K562 (cell line): Measurements from ENCODE around the gene KCNC3. TPM values are rescaled to one million over a fixed set of nuclear protein-coding genes. Genes with fewer than 3 reads are reported as not detected.
A peak's percentile ranks its signal among the peaks of the same experiment; 100 is the strongest.

ENCODE experiments used
- ATAC-seq: fragments of 200-7000 bp; cut with Tn5 transposase; 3 replicates; pipeline ENCODE4 v1.9.1; 2020; ENCODE audit warnings: moderate library complexity
- BruUV-seq: library from RNA; stranded (reverse); fragments of 400-500 nt; replicated peaks from 2 replicates; lab custom pipeline; 2021; lab: Mats Ljungman, UMichigan
- CTCF ChIA-PET: fragments of 300-600 bp; formaldehyde crosslinking; extraction: SDS; loops from one replicate; lab custom pipeline; 2021; ENCODE audit warnings: low intra/inter-chr PET ratio; lab: Yijun Ruan, JAX
- POLR2A ChIA-PET: fragments of 300-600, 350-650 bp; sonication (Branson Sonifier 250); formaldehyde crosslinking; extraction: SDS; loops from one replicate; lab custom pipeline; 2021; ENCODE audit warnings: antibody characterized with exemption, inconsistent platforms; lab: Yijun Ruan, JAX
- DNase-seq, 4 experiments: peaks; one replicate each; pipeline versions ENCODE4 v3.0.0 to v3.0.0-alpha.2; 2011 to 2018; ENCODE audit warnings: low spot score in 3 of 4, mixed read lengths in 3 of 4; ENCODE audit errors: extremely low read depth in 1 of 4
- FAIRE-seq: peaks from 2 replicates; lab custom pipeline; 2011; peaks lifted over from hg19 to GRCh38; lab: Jason Lieb, UNC
- H2AFZ ChIP-seq: 2 replicates; pipeline ENCODE4 v1.6.0; 2011; ENCODE audit warnings: low read depth, low read length, control low read depth, inconsistent platforms
- H3K27ac ChIP-seq: fragments of 200-600 bp; 3 replicates; pipeline ENCODE4 v1.8.0; 2011; ENCODE audit warnings: low read depth, mild to moderate bottlenecking, control low read depth, inconsistent platforms, low read length, moderate library complexity, mixed read lengths; ENCODE audit errors: extremely low read depth
- H3K27me3 ChIP-seq, 2 experiments: fragments of 300-600 bp in 1 of 2; 2 replicates in 1 of 2; 3 replicates in 1 of 2; pipeline versions ENCODE4 v1.6.0 to v1.8.0; 2011; ENCODE audit warnings: inconsistent platforms in 2 of 2, low read length in 2 of 2, mild to moderate bottlenecking in 1 of 2, mixed read lengths in 1 of 2, moderate library complexity in 1 of 2; ENCODE audit not compliant: control insufficient read depth in 2 of 2, insufficient read depth in 2 of 2
- H3K36me3 ChIP-seq: fragments of 300-600 bp; 3 replicates; pipeline ENCODE4 v1.8.0; 2011; ENCODE audit warnings: mild to moderate bottlenecking, low read length, inconsistent platforms; ENCODE audit not compliant: control insufficient read depth, insufficient read depth
- H3K4me1 ChIP-seq, 2 experiments: fragments of 200-600 bp in 1 of 2; replicated peaks in 1 of 2; 2 replicates in 1 of 2; 3 replicates in 1 of 2; pipeline versions ENCODE4 v1.5.1 to v1.8.0; 2011; ENCODE audit warnings: inconsistent platforms in 2 of 2, low read length in 2 of 2, mild to moderate bottlenecking in 1 of 2, mixed read lengths in 1 of 2, moderate library complexity in 1 of 2; ENCODE audit not compliant: control insufficient read depth in 2 of 2, insufficient read depth in 2 of 2
- H3K4me2 ChIP-seq: 2 replicates; pipeline ENCODE4 v1.6.1; 2011; ENCODE audit warnings: low read length, control low read depth, inconsistent platforms, mixed read lengths; ENCODE audit not compliant: insufficient read depth
- H3K4me3 ChIP-seq: fragments of 200-600 bp; sonication (generic), shearing (Covaris generic); 2 replicates; pipeline ENCODE4 v1.5.1; 2016; ENCODE audit warnings: control low read depth, inconsistent platforms
- H3K79me2 ChIP-seq: fragments of 200-600 bp; 3 replicates; pipeline ENCODE4 v1.8.0; 2011; ENCODE audit warnings: low read length, inconsistent platforms; ENCODE audit not compliant: control insufficient read depth, insufficient read depth
- H3K9ac ChIP-seq, 2 experiments: 2 replicates each; pipeline versions ENCODE4 v1.6.0 to v1.6.1; 2011; ENCODE audit warnings: low read depth in 2 of 2, low read length in 2 of 2, control low read depth in 1 of 2, inconsistent platforms in 1 of 2, mild to moderate bottlenecking in 1 of 2, mixed read lengths in 1 of 2; ENCODE audit not compliant: insufficient read depth in 1 of 2
- H3K9me1 ChIP-seq: one replicate; pipeline ENCODE4 v1.6.0; 2011; ENCODE audit warnings: inconsistent platforms, mild to moderate bottlenecking, low read length, moderate library complexity; ENCODE audit not compliant: control insufficient read depth, insufficient read depth
- H3K9me3 ChIP-seq: replicated peaks from 2 replicates; pipeline ENCODE4 v1.5.1; 2011; ENCODE audit warnings: low read depth, low read length, inconsistent platforms; ENCODE audit not compliant: control insufficient read depth, insufficient read depth
- H4K20me1 ChIP-seq: replicated peaks from 2 replicates; pipeline ENCODE4 v1.6.1; 2011; ENCODE audit warnings: low read length, inconsistent platforms, mixed read lengths; ENCODE audit not compliant: control insufficient read depth, insufficient read depth
- CBX3 ChIP-seq, 2 experiments: IDR thresholded peaks; 1 replicate in 1 of 2; 2 replicates in 1 of 2; pipeline ENCODE4 v1.6.1; 2012; ENCODE audit warnings: inconsistent platforms in 2 of 2, low read length in 2 of 2, borderline replicate concordance in 1 of 2, control low read depth in 1 of 2
- CSDE1 ChIP-seq, 2 experiments: fragments of 450-650 bp; IDR thresholded peaks; 2 replicates each; pipeline ENCODE4 v1.6.1; 2016; ENCODE audit warnings: mild to moderate bottlenecking in 1 of 2
- DIDO1 ChIP-seq: fragments of 450-650 bp; IDR thresholded peaks from 2 replicates; pipeline ENCODE4 v1.6.1; 2016; ENCODE audit warnings: low read depth, missing biosample characterization, missing genetic modification characterization
- E2F3 ChIP-seq: fragments of 250-450 bp; sonication (Bioruptor Pico); IDR thresholded peaks from 2 replicates; pipeline ENCODE4 v1.4.0; 2020; ENCODE audit warnings: mild to moderate bottlenecking
- KDM5B ChIP-seq: fragments of 200-600 bp; sonication (generic); IDR thresholded peaks from 2 replicates; pipeline ENCODE4 v1.6.1; 2012; ENCODE audit warnings: low read depth, mild to moderate bottlenecking, moderate library complexity, low read length, control low read depth, inconsistent platforms; ENCODE audit not compliant: insufficient replicate concordance
- KHSRP ChIP-seq: fragments of 450-650 bp; IDR thresholded peaks from 2 replicates; pipeline ENCODE4 v1.6.1; 2017
- LCOR ChIP-seq: sonication (generic); formaldehyde crosslinking; IDR thresholded peaks from 2 replicates; pipeline ENCODE4 v1.8.0; 2022; ENCODE audit warnings: mild to moderate bottlenecking, missing genetic modification reagents
- MCM5 ChIP-seq: fragments of 450-650 bp; IDR thresholded peaks from 2 replicates; pipeline ENCODE4 v1.6.1; 2016; ENCODE audit warnings: low read depth
- POLR2AphosphoS2 ChIP-seq: IDR thresholded peaks from 2 replicates; pipeline ENCODE4 v1.6.1; 2012; ENCODE audit warnings: low read length, improper control_type of control experiment
- SMARCA5 ChIP-seq: fragments of 450-650 bp; IDR thresholded peaks from 2 replicates; pipeline ENCODE4 v1.6.1; 2016
- SP1 ChIP-seq: sonication (generic); formaldehyde crosslinking; IDR thresholded peaks from 2 replicates; pipeline ENCODE4 v1.8.1; 2022; ENCODE audit warnings: mild to moderate bottlenecking, missing genetic modification reagents
- THRAP3 ChIP-seq: fragments of 450-650 bp; IDR thresholded peaks from 2 replicates; pipeline ENCODE4 v1.6.1; 2016; ENCODE audit warnings: mild to moderate bottlenecking, inconsistent platforms, borderline replicate concordance
- WGBS: fragments of 100-300 bp; shearing (Covaris generic); methylation state at CpG from one replicate; pipeline ENCODE4 v1.1.6; 2016; ENCODE audit warnings: low coverage, mixed read lengths; ENCODE audit not compliant: insufficient coverage; ENCODE audit errors: missing lambda C conversion rate; 5-methylcytosine and 5-hydroxymethylcytosine counted together
- in situ Hi-C: fragments of 300-500 bp; cut with MboI; formaldehyde crosslinking; loops from 4 replicates; pipeline ENCODE4 v1.15.0; 2018; ENCODE audit warnings: inconsistent platforms, mixed read lengths
- intact Hi-C: fragments of 100-400 bp; cut with micrococcal nuclease; formaldehyde crosslinking; loops from 2 replicates; pipeline ENCODE4 v1.14.2; 2022
- polyA plus RNA-seq, 8 experiments: library from polyadenylated mRNA; depleted of rRNA in 4 of 8; stranded (reverse) in 5 of 8; unstranded in 3 of 8; fragments of >200 nt; fragmentation: Nextera tagmentation in 2 of 8; fragmentation: Illumina TruSeq in 1 of 8; extraction: Ambion mirVana in 2 of 8; extraction: Trizol in 1 of 8; gene quantifications; 2 replicates each; pipeline versions ENCODE4 v1.2.1 to v1.2.3, GENCODE V29; 2011 to 2014; ENCODE audit warnings: inconsistent platforms in 1 of 8, missing spikeins in 1 of 8
- total RNA-seq, 7 experiments: library from RNA; depleted of rRNA in 6 of 7; stranded (reverse); fragments of >200 nt in 6 of 7; fragmentation: Illumina TruSeq in 2 of 7; extraction: Trizol in 2 of 7; gene quantifications; 2 replicates each; pipeline versions ENCODE4 v1.2.1 to v1.2.3, GENCODE V29; 2011 to 2021; ENCODE audit warnings: low replicate concordance in 1 of 7
- TF ChIP-seq, protein P1 (sequence below), 2 experiments: IDR thresholded peaks; 2 replicates each; pipeline ENCODE4 v1.6.1; 2012; ENCODE audit warnings: improper control_type of control experiment in 2 of 2, low read depth in 2 of 2, low read length in 2 of 2, borderline replicate concordance in 1 of 2
- TF ChIP-seq, protein P2 (sequence below): fragments of 450-650 bp; formaldehyde crosslinking; IDR thresholded peaks from 2 replicates; pipeline ENCODE4 v1.4.0; 2022; ENCODE audit warnings: missing genetic modification characterization
- TF ChIP-seq, protein P3 (sequence below): fragments of 200-800 bp; sonication (Bioruptor generic); IDR thresholded peaks from 2 replicates; pipeline ENCODE4 v1.6.1; 2017; ENCODE audit warnings: missing genetic modification characterization, missing compliant biosample characterization
- TF ChIP-seq, protein P4 (sequence below): sonication (generic); formaldehyde crosslinking; IDR thresholded peaks from 2 replicates; pipeline ENCODE4 v1.8.0; 2022; ENCODE audit warnings: missing genetic modification reagents, mild to moderate bottlenecking, moderate library complexity, borderline replicate concordance

KCNC3 gene
- total and polyA plus RNA-seq, 9 of the 15 experiments (the other 6 are each of a cell fraction or from before 2014, with no cell fraction given): 0.03 to 26.2 (median 2.0) TPM

DNA sequence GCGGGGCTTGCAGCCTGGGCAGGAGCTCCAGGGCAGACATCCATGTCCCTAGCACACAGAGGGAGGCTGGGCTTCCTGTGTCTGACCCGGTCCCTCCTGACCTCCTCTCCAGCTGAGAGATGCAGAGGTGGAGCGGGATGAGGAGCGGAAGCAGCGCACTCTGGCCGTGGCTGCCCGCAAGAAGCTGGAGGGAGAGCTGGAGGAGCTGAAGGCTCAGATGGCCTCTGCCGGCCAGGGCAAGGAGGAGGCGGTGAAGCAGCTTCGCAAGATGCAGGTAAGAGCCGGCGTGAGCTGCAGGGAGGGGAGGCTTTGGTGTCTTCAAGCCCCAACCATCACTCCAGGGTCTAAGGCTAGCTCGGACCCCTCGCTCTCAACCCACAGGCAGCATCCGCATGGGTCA is 38.4 kb downstream of the KCNC3 start:
- no TSS peak for BruUV-seq
- H3K27me3 ChIP-seq: peaks cover 7 to 63% of the 10 kb centered on the region in 2 experiments
- no peak overlapping the region for H3K4me2 ChIP-seq
- H4K20me1 ChIP-seq: 0 out of 2 replicates have a peak, but pooled peaks cover 9% of the 10 kb centered on the region
- H3K9me1 ChIP-seq: no peaks in the 10 kb centered on the region
- intact Hi-C loops: no loop called here
- no peak overlapping the region for H3K4me3 ChIP-seq
- 7% methylated on average over 15 of the region's 15 CpGs for WGBS
- ATAC-seq (peak; percentile 53), DNase-seq (no peak), FAIRE-seq (no peak)
- no peak overlapping the region for H2AFZ ChIP-seq
- H3K27ac ChIP-seq: no peak overlapping the region
- POLR2A ChIA-PET: interaction anchor here (0.6 to 1.1 kb wide), 4 partner anchors 9 to 44 kb away, joined by 3 to 4 read pairs (median 3); no protein-coding TSS in a partner anchor
- H3K36me3 ChIP-seq: no peaks in the 10 kb centered on the region
- CTCF ChIA-PET: no interaction called here
- peaks cover 8% of the 10 kb centered on the region for H3K9me3 ChIP-seq
- H3K9ac ChIP-seq: peak overlapping the region in 1 of 2 experiments; percentile 58; a peak in 1 of 4 replicates
- peaks cover 0 to 18% of the 10 kb centered on the region in 2 experiments; a peak in 3 of 5 replicates for H3K4me1 ChIP-seq
- in situ Hi-C loops: no loop called here
- H3K79me2 ChIP-seq: no peaks in the 10 kb centered on the region
- TF ChIP-seq THRAP3 (no peak), MCM5 (no peak), POLR2AphosphoS2 (no peak), KHSRP (no peak), SP1 (CRISPR knock-in tag) (no peak), CBX3 (IDR thresholded peaks at IDR 0.05; ENCODE audit: borderline replicate concordance in 1 of 2, low read length in 2 of 2) (no peak), LCOR (no peak), KDM5B (no peak), SMARCA5 (no peak), CSDE1 (IDR thresholded peaks at IDR 0.05) (no peak), DIDO1 (tag) (no peak), E2F3 (CRISPR knock-in tag) (no peak)
- TF ChIP-seq, protein P1, sequence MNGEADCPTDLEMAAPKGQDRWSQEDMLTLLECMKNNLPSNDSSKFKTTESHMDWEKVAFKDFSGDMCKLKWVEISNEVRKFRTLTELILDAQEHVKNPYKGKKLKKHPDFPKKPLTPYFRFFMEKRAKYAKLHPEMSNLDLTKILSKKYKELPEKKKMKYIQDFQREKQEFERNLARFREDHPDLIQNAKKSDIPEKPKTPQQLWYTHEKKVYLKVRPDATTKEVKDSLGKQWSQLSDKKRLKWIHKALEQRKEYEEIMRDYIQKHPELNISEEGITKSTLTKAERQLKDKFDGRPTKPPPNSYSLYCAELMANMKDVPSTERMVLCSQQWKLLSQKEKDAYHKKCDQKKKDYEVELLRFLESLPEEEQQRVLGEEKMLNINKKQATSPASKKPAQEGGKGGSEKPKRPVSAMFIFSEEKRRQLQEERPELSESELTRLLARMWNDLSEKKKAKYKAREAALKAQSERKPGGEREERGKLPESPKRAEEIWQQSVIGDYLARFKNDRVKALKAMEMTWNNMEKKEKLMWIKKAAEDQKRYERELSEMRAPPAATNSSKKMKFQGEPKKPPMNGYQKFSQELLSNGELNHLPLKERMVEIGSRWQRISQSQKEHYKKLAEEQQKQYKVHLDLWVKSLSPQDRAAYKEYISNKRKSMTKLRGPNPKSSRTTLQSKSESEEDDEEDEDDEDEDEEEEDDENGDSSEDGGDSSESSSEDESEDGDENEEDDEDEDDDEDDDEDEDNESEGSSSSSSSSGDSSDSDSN (IDR thresholded peaks at IDR 0.05; ENCODE audit: borderline replicate concordance in 1 of 2, low read depth in 2 of 2, low read length in 2 of 2): 0 out of 4 replicates have a peak, but pooled peaks of 1 of the 2 experiments have one; percentile 21
- TF ChIP-seq, protein P2, sequence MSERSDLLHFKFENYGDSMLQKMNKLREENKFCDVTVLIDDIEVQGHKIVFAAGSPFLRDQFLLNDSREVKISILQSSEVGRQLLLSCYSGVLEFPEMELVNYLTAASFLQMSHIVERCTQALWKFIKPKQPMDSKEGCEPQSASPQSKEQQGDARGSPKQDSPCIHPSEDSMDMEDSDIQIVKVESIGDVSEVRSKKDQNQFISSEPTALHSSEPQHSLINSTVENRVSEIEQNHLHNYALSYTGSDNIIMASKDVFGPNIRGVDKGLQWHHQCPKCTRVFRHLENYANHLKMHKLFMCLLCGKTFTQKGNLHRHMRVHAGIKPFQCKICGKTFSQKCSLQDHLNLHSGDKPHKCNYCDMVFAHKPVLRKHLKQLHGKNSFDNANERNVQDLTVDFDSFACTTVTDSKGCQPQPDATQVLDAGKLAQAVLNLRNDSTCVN: no peak
- TF ChIP-seq, protein P3, sequence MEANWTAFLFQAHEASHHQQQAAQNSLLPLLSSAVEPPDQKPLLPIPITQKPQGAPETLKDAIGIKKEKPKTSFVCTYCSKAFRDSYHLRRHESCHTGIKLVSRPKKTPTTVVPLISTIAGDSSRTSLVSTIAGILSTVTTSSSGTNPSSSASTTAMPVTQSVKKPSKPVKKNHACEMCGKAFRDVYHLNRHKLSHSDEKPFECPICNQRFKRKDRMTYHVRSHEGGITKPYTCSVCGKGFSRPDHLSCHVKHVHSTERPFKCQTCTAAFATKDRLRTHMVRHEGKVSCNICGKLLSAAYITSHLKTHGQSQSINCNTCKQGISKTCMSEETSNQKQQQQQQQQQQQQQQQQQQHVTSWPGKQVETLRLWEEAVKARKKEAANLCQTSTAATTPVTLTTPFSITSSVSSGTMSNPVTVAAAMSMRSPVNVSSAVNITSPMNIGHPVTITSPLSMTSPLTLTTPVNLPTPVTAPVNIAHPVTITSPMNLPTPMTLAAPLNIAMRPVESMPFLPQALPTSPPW (CRISPR knock-in tag): no peak
- TF ChIP-seq, protein P4, sequence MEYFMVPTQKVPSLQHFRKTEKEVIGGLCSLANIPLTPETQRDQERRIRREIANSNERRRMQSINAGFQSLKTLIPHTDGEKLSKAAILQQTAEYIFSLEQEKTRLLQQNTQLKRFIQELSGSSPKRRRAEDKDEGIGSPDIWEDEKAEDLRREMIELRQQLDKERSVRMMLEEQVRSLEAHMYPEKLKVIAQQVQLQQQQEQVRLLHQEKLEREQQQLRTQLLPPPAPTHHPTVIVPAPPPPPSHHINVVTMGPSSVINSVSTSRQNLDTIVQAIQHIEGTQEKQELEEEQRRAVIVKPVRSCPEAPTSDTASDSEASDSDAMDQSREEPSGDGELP (CRISPR knock-in tag): peak; percentile 15; the same call in 1 of the 2 replicates
